Measurements from ENCODE around the gene NUPR2. TPM values are rescaled to one million over a fixed set of nuclear protein-coding genes. Genes with fewer than 3 reads are reported as not detected.
"Not testable (repeated sequence)": the region's sequence is repeated elsewhere in the genome, so short reads cannot be mapped to it uniquely, and the experiment has no call there.

NUPR2 gene
- total RNA-seq, 1 experiment from 2014 or later: not detected

- Histone ChIP-seq H3K27me3 (replicated peaks; ENCODE audit: control insufficient read depth, insufficient read depth, low read length) (no peaks in the 10 kb centered on the region), H3K4me3 (ENCODE audit: low read depth, low read length) (no peak within 1 kb of the TSS), H3K36me3 (ENCODE audit: control insufficient read depth, insufficient read depth, low read length) (no peaks in the 10 kb centered on the region), H3K4me1 (no peaks in the 10 kb centered on the region), H3K9me3 (no peaks in the 10 kb centered on the region)
- Mint-ChIP-seq H3K4me1 (ENCODE audit: low read depth, unreplicated experiment) (no peaks in the 10 kb centered on the region), H3K36me3 (ENCODE audit: insufficient read depth, unreplicated experiment) (peaks cover 18% of the 10 kb centered on the region), H3K27me3 (ENCODE audit: insufficient read depth, unreplicated experiment) (no peaks in the 10 kb centered on the region), H3K4me3 (ENCODE audit: unreplicated experiment) (no peak within 1 kb of the TSS), H3K9me3 (ENCODE audit: unreplicated experiment) (no peaks in the 10 kb centered on the region), H3K27ac (ENCODE audit: unreplicated experiment) (no peak within 1 kb of the TSS)
- CTCF ChIA-PET: interaction anchor here (0.5 to 0.9 kb wide), 4 partner anchors 46 to 86 kb away, joined by 3 to 14 read pairs (median 4); no protein-coding TSS in a partner anchor
- no TSS peak for BruUV-seq (replicated peaks)
- intact Hi-C loops (cut with micrococcal nuclease; ENCODE audit: unreplicated experiment): no loop called here
- peak in 1 of 2 experiments; percentile 26 for DNase-seq
- POLR2A ChIA-PET: no interaction called here
- TF ChIP-seq CTCF (IDR thresholded peaks at IDR 0.05; ENCODE audit: insufficient read depth in 1 of 2, low read depth in 1 of 2, low read length in 1 of 2, severe bottlenecking in 1 of 2, unreplicated experiment in 1 of 2): peak; percentile 29 to 40
These were observed 23.3 kb downstream of the NUPR2 start, which contains the start of gene PHKG1 for GRCh38 chr7:56092789-56093531. Gene PHKG1, minus strand, starts transcription at chr7:56092952. Its CDS starts 4,011 bp downstream, at chr7:56088941.

DNA sequence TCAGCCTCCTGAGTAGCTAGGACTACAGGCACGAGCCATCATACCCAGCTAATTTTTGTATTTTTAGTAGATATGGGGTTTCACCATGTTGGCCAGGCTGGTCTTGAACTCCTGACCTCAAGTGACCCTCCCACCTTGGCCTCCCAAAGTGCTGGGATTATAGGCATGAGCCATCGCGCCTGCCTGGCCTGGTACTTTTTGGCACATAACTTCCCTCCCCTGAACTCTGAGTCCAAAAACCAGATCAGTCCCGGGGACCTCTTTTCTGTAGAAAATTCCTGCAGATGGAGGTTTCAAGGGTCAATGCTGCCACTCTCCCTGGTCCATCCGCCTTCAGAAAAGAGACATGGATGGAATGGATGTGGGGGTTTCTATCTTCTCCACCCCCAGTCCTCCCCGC is 23.8 kb downstream of the NUPR2 start:
- CTCF ChIA-PET: interaction anchor here (0.7 to 0.9 kb wide), 3 partner anchors 46 to 85 kb away, joined by 3 to 14 read pairs (median 4); no protein-coding TSS in a partner anchor
- H3K4me1 Mint-ChIP-seq (ENCODE audit: low read depth, unreplicated experiment); H3K4me3 ChIP-seq (ENCODE audit: low read depth, low read length); H3K27me3 Mint-ChIP-seq (ENCODE audit: insufficient read depth, unreplicated experiment); intact Hi-C loops (cut with micrococcal nuclease; ENCODE audit: unreplicated experiment); H3K4me3 Mint-ChIP-seq (ENCODE audit: unreplicated experiment); H3K9me3 ChIP-seq; BruUV-seq (replicated peaks); DNase-seq; H3K4me1 ChIP-seq; H3K9me3 Mint-ChIP-seq (ENCODE audit: unreplicated experiment); H3K27me3 ChIP-seq (replicated peaks; ENCODE audit: control insufficient read depth, insufficient read depth, low read length); POLR2A ChIA-PET; H3K27ac Mint-ChIP-seq (ENCODE audit: unreplicated experiment); H3K36me3 ChIP-seq (ENCODE audit: control insufficient read depth, insufficient read depth, low read length): not testable (repeated sequence)
- peaks cover 18% of the 10 kb centered on the region for H3K36me3 Mint-ChIP-seq (ENCODE audit: insufficient read depth, unreplicated experiment)

- CTCF ChIA-PET: no interaction called here
- Histone ChIP-seq H3K27me3 (replicated peaks; ENCODE audit: control insufficient read depth, insufficient read depth, low read length) (no peaks in the 10 kb centered on the region), H3K4me1 (no peaks in the 10 kb centered on the region), H3K9me3 (no peaks in the 10 kb centered on the region), H3K36me3 (ENCODE audit: control insufficient read depth, insufficient read depth, low read length) (no peaks in the 10 kb centered on the region; the same call in 1 of the 2 replicates), H3K4me3 (ENCODE audit: low read depth, low read length) (no peak overlapping the region)
- no peak for TF ChIP-seq CTCF (IDR thresholded peaks at IDR 0.05; ENCODE audit: insufficient read depth in 1 of 2, low read depth in 1 of 2, low read length in 1 of 2, severe bottlenecking in 1 of 2, unreplicated experiment in 1 of 2)
- intact Hi-C loops (cut with micrococcal nuclease; ENCODE audit: unreplicated experiment): no loop called here
- BruUV-seq (replicated peaks): no TSS peak
- DNase-seq: no peak
- Mint-ChIP-seq H3K4me1 (ENCODE audit: low read depth, unreplicated experiment) (no peaks in the 10 kb centered on the region), H3K36me3 (ENCODE audit: insufficient read depth, unreplicated experiment) (peaks cover 18% of the 10 kb centered on the region), H3K4me3 (ENCODE audit: unreplicated experiment) (no peak overlapping the region), H3K27ac (ENCODE audit: unreplicated experiment) (no peak overlapping the region), H3K9me3 (ENCODE audit: unreplicated experiment) (no peaks in the 10 kb centered on the region), H3K27me3 (ENCODE audit: insufficient read depth, unreplicated experiment) (no peaks in the 10 kb centered on the region)
- POLR2A ChIA-PET: no interaction called here
These were observed 24.6 kb downstream of the NUPR2 start for GRCh38 chr7:56091591-56091990.

Data from Caco-2 (cell line).